HG02642 (cell line): ENCODE data around the gene KRT28.

Experiments used
- ATAC-seq: cut with Tn5 transposase; IDR thresholded peaks from one replicate; pipeline ENCODE4 v1.9.1; 2021; ENCODE audit warnings: mild to moderate bottlenecking; ENCODE audit not compliant: unreplicated experiment, poor library complexity

Gene KRT28

GRCh38 chr17:40799859-40800258 is at the start of gene KRT28:
TSS of gene KRT28 (minus strand) at chr17:40799959. CDS start at chr17:40799893, 66 bp downstream.
- ATAC-seq: no peak

GRCh38 chr17:40848583-40849235 is 49.0 kb upstream of the KRT28 start:
- ATAC-seq: no peak

GRCh38 chr17:40846515-40847144 is 46.9 kb upstream of the KRT28 start:
- ATAC-seq: no peak

DNA sequence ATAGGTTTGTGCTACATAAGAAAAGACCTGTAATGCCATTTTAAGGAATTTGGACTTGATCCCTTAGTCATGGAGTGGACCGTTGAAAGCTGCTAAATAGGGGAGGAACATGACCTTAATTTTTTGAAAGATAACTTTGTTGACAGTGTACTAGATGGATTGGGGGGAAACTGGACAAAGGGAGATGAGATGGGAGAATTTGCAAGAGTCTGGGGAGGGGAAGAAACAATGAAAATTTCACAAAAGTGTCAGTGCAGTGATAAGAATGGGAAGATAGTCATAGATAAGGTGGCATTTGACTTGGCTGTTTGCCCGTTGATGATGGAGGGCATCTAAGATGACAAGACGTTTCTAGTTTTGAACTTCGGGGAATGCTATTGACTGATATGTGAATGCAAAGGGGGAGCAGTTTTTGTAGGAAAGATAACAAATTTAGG is 44.9 kb upstream of the KRT28 start:
- ATAC-seq: no peak

GRCh38 chr17:40843242-40843641 is 43.5 kb upstream of the KRT28 start:
- no peak for ATAC-seq

DNA sequence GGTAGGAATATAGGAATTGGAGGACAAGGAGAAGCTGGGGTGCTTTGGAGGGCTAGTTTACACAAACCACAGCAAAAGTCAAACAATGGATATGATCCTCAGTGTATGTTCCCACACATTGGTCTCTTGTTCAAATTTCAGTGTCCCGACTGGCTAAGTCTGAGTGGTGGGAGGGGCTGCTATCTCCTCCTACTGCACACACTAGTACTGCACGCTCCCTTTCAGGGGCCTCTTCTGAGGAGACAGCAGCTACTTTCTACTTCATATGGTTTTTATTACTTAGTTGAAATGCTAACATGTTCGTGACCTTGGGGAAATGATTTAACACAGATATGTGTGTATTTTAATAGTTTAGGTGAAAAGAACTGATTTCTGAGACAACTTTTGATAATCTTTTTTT is 41.5 kb upstream of the KRT28 start:
- no peak for ATAC-seq

DNA sequence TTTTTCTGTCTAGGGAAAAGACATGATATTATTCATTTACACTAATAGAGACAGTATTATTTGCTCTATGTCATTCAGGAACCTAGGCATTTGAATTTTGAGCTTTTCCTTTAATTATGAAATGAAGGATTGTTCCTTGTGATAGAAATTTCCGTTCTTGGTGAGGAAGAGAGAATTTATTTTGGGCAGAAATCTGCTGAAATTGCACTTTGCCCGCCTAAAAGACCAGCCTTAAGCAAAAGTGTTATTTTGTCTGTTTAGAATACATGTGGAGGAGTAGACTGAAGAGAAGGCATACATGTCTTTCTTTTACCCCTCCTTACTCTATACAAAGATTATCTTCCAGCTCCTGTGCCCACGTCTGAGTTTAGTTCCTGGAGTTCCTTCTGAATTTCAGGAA is 39.4 kb upstream of the KRT28 start:
- no peak for ATAC-seq

GRCh38 chr17:40836020-40836419 is 36.3 kb upstream of the KRT28 start:
- no peak for ATAC-seq

GRCh38 chr17:40833882-40834281 is 34.1 kb upstream of the KRT28 start:
- ATAC-seq: no peak

- no peak for ATAC-seq
Measured at GRCh38 chr17:40832840-40833239, 33.1 kb upstream of the KRT28 start.

- no peak for ATAC-seq
Measured at GRCh38 chr17:40830085-40830776, 30.5 kb upstream of the KRT28 start.

DNA sequence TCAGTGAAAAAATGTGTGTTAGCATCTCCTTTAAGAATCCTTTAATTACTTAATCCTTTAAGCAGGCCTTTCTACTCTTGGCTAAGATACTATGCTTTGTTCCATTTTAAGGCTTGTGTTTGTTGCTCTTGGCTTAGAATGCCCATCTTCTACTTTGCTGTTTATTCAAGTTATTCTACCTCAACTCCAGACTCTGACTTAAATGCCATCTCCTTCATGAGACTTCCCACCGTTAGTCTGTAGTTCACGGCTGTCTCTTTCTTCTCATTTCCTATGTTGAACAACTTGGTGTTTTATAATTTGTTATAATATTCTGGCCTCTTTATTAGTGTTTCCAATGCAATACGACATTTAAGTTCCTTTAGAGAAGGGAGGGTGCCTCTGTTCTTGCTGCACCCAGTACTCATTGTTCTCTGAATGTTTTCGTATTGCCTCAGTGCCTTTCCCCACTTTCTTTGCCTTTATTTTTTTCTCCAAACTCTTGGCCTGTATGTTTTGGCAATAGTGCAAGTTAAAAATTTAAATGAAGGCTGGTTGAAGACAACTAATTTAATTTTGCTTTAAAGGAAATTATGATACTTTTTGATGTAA is 28.8 kb upstream of the KRT28 start:
- no peak for ATAC-seq

DNA sequence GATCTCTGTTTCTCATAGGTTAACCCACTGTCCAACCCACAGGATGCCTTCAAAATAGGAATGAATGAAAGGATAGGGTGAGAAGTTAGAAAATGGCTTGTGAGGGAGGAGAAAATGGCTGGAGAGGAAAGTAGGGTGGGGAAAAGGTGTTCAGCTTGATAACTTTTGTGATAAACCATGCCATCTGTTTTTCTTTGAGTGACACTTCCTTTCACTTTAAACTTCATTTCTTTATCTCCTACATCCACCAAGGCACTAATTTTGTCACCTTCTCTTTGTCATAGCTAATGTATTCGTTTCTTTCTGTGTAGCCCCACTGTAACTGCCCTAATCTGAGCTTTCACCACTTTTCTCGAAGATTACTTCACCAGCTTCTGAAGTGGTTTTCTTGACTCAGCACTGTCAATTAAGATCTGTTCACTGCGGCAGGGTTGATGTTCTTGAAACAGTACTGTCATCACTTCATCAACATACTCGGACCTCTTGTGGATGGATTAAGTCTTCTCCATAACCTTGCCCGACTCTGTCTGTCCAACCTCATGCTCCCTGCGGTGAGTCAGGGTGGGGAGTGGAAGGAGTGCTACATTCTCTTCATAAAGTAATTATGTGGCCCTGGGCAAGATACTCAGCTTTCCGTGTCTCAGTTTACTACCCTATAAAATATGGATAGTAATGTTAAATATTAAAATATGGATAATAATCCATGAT is 28.1 kb upstream of the KRT28 start:
- no peak for ATAC-seq

- no peak for ATAC-seq
Measured at GRCh38 chr17:40825599-40825998, 25.8 kb upstream of the KRT28 start.

- no peak for ATAC-seq
Measured at GRCh38 chr17:40824015-40824832, 24.5 kb upstream of the KRT28 start.

DNA sequence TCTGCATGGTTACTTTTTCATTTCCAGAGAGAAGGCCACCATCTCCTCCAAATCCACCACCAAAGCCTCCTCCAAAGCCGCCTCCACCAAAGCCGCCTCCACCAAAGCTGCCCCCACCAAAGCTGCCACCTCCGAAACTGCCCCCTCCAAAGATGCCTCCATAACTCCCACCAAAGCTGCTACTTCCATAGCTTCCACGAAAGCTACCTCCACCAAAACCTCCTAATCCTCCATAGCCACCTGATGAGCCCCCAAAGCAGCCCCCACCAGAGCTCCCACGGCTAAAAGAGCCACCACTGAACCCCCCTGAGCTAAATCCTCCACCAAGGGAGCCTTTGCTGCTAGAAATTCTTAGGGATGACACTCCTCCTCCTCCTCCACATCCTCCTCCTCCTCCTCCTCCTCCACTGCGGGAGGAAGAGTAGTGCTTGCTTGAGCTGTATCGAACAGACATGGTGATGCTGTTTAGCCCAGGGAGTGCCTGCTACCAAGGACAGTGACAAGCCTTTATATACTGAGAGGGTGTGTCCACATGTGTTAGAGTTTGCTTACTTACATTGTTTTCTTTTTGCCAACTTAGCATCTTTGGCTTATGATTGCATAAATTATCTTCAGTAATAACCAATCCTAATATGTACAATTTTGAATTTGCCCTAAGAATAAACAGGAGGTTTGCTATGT is 22.5 kb upstream of the KRT28 start, which contains the start of gene KRT10:
TSS of gene KRT10 (minus strand) at position 483 of the 681 bp plus-strand sequence. CDS start at position 454, 29 bp downstream.
- no peak for ATAC-seq

- ATAC-seq: no peak
Measured at GRCh38 chr17:40821536-40821935, 21.8 kb upstream of the KRT28 start.

DNA sequence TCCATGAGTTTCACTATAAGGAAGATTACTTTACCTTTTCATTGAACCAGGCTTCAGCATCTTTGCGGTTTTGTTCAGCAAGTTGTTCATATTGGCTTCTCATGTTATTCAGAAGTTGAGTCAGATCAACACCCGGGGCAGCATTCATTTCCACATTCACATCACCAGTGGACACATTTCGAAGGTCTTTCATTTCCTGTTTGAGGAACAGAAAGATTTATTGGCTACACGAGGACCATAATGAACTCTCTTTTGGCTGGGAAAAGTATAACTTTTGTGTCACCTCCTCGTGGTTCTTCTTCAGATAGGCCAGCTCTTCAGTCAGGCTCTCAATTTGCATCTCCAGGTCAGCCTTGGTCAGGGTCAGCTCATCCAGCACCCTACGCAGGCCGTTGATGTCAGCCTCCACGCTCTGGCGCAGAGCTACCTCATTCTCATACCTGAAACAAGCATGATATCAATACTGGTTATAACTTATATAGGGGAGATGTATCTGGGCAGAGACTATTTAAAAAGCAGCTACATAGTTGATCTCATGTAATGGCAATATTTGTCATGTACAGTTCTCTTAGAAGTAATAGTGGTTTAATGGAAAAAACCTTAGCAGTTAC is 20.6 kb upstream of the KRT28 start:
- no peak for ATAC-seq
